HG03575 (cell line): ENCODE data around the gene ANO4.

ENCODE experiments used
- ATAC-seq: cut with Tn5 transposase; IDR thresholded peaks from one replicate; pipeline ENCODE4 v1.9.1; 2021; ENCODE audit not compliant: unreplicated experiment, insufficient number of reproducible peaks, low FRiP score; ENCODE audit errors: extremely low read depth

ANO4 gene

DNA sequence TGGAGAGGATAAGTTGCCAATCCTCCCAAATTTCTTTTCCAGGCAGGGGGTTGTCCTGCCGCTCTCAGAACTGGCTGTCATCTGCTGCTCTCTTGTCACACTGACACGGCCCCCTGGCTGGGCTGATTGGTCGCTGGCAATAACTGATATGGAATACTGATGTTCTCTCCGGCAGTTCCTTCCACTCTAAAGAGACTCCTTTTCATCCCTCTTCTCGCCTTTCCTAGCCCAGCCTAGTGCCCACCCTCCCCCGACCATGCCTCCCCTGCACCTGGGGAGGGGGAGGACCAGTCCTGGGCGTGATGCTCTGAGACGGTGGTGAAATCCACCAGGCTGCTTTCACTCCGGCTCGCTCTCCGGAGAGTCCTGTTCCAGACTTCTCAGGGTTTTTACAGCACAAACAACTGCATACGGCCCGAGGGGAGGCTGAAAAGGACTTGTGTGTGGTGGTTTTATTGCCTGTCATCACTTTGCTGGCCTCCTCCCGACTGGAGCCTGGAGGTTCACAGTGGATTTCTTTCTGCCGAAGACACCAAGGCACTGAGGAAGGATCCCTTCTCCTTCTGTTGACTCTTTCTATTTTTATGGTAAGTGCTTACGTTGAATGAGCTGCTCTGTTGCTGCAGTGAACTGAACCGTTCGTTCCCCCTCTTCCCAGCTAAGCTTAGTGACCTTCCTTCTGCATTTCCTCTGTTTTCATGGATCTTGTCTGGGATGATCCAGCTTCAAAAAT, at the start of gene ANO4:
TSS of gene ANO4 (plus strand) at position 336 of the 733 bp plus-strand sequence. CDS start 107,010 bp downstream, outside the sequence.
- ATAC-seq: no peak

DNA sequence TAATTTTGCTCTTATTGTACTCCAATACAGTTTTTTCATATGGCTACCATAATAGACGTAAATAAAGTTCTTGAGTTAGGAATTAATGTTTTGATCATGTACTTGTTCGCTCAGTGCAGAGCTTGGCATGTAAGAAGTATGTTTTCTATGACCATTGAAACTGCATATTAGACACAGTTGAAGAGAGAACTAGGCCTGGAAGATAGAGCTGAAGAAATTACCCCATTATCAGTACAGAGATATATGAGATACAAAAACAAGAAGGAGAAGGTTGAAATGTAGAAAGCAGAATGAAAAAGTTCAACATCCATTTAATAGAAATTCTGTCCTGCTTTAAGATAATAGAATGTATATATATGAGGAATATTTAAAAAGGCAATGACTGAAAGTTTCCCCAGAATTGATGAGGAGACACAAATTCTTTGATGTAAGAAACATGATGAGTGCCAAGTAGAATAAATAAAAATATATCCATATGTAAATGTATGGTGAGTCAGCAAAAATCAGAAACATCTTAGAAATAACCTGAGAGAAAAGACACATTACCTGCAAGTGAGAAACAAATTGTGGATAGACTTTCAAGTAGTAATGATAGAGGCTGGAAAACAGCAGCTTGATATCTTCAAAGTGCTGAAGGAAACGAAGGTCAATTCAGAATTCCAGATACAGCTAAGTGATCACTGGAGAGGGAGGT, 49.1 kb upstream of the ANO4 start:
- no peak for ATAC-seq

DNA sequence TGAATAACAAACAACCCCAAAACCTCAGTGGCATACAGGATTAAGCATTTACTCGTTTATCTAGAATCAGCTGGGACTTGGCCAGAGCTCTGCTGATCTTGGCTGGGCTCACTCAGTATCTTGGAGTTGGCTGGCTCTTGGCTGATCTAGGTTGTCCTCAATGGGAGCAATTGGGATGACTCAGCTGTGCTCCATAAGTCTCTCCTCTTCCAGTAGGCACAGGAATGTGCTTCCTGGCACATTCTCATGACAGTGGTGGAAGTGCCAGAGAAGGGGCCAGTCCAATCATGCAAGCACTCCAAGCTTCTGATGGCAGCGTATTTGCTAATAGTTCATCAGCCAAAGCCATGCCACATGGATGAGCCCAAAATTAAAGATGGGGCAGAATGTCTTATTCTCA, 41.7 kb upstream of the ANO4 start:
- ATAC-seq: no peak

DNA sequence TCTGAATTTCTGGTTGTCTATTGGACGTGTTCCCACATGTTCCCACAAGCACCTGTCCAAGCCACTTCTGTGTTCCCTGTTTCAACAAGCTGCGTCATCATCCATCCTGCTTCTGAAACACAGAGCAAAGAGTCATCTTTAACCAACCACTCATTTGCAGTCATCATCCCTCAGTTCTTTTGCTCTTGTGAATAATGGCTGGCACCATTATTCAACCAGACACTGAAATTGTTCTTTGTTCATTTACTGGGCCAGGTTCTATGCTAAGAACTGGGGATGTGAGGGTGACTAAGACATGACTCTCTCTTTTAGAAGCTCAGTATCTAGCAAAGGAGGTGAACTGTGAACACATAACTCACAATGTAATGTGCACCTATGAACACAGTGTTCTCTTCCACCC, 40.7 kb upstream of the ANO4 start:
- ATAC-seq: no peak

DNA sequence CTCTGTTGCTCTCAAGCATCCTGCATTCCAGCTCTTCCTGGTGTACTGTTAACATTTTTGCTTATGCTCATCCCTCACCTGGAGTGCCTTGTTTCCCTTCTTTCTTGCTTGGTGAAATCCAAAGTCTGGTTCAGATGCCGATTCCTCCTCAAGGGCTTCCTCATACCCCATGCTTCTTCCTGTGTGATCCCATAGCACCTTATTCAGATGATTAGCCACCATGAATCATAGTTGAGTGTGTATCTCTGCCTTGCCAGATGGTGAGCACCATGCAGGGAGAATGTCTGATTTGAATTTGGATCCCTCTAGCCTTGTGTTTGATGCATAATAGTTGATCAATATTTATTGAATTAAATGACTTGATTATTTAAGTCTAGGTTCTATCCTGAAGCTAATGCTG, 39.4 kb upstream of the ANO4 start:
- no peak for ATAC-seq

DNA sequence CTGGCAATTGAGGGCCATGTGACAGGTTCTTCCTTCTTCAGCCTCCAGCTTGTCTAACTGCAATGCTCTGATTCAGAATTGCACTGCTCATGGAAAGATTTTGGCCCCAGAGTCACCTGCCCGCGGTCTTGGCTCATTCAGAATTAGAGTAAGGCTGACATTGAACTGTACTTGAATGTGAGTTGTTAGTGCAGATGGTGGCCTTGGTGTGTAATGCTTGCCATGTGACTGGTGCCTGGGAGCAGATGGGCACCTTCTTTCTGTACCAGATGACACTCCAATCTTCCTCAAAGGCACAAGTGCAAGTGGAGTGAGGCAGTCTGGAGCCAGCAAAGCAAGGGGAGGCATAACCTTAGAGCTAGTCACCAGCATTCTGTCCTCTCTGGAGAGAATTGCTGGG, 36.5 kb upstream of the ANO4 start:
- no peak for ATAC-seq

DNA sequence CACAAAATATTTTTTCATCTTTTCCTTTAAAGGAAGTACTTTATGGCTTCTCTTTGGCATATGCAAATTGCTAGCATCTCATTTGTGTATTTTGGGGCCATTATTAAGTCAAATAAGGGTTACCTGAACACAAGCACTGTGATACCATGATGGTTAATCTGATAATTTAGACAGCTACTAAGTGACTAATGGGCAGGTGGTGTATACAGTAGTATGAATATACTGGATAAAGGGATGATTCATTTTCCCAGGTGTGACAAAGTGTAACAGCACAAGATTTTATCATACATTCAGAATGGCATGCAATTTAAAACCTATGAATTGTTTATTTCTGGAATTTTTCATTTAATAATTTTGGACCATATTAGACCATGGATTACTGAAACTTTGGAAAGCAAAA, 27.2 kb upstream of the ANO4 start:
- ATAC-seq: no peak

DNA sequence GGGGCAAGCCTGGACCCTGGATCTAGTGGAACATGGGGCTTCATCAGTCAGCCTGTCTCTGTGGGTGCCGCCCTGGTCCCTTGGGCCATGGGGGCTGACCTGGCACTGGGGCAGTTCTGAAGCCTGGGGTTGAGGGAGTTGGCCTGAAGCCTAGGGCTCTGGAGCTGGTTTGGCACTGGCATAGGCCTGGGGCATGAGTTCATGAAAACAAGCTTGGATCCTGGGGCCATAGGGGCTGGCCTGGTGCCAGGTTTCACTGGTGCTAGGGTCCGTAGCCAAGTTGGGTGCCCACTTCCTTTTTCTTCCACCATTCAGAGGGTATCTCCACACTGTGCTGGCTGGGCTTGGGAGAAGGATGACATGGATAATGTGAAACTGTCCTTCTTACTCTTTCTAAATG, 26.6 kb upstream of the ANO4 start:
- ATAC-seq: no peak

DNA sequence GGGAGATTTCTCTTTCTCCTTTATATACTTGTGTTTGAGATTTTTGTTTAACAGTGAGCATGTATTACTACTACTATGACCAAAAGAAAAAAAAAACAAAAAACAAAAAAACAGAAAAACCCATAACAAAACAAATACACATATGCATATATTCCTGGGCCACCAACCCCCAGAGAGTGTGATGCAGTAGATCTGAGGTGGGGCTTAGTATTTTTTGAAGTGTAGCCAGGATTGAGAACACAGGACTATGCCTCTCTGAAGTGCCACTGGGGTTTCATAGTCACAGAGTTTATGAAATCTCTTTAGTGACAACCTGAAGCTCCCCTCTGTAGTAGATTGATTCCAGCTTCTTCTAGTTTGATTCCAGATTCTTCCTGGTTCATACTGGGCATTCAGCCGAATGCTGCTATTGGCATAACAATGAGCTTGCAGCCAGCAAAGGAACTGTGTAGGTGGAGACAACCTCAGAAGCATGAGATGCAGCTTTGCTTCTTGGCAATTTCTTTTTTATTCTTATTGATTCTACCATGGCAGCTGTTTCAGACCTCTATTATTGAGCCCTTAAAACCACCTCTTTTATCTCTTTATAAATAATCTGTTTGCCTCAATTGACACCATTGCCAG, 15.5 kb upstream of the ANO4 start:
- ATAC-seq: no peak

DNA sequence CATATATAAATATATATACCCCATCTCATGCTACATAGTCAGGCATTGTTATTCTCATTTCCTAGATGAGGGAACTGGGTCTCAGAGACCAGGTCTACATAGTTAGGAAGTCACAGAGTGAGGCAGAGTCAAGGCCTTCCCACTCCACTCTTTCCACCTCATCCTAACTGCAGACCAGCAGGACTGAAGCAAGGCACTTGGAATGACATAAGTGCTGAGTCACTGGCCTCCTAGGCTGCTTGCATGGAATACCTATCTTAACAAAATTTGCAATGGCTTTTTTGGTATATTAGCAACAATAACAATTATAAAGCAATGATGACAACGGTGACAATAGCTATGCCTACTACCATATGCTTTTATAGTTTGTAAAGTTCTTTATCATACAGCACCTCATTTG, 5.4 kb upstream of the ANO4 start:
- ATAC-seq: no peak

DNA sequence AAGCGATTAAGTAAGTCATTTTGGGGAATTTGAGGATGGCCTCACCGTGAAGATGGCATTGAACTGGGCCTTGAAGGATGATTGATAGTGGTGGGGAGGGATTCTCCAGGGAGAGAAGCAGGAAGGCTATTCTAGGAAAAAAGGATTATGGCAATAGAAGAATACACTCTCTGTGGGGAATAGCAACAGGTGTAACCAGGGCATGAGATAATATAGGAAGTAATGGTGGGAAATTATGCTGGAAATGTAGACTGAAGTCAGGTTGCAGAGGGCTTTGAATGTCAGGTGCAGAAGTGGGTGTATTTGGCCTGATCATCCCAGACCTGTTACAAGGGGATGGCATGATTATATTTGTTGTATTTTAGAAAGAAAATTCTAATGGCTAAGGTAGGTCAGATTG, 4.6 kb upstream of the ANO4 start:
- no peak for ATAC-seq

DNA sequence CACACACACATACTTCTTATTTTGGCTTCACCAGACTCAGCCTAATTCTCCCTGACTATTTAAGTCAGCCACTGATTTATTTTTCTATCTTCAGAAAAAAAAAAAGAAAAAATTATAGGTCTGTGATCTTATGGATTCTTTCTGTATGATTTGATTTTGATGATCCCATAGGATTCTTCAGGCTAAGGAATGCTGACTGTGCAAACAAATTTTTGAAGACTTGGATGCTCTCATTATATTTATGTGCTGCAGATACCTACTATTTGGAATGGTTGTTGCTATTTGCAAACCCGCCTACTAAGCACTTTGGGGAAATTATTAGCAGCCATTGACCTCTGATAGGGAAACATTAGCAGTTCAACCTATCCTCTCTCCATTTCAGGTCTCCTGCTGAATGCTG, 4.0 kb upstream of the ANO4 start:
- ATAC-seq: no peak

DNA sequence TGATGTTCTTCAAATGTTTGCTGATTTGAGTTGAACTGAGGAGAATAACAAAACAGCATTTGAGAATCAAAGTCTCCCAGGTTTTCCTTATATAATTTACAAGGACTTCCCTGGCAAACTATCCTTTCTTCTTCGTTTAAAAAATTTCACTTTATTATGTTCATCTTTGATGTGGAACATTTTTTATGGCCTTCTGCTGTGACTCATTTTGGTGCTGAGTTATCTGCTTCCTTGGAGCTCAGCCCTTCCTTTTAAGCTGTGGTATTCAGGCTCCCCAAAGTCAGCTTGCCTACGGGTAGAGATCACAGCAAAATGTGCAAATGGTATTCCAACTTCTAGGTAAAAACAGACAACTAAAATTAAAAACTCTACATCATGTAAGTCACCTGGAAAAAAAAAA, 1.4 kb upstream of the ANO4 start:
- no peak for ATAC-seq

DNA sequence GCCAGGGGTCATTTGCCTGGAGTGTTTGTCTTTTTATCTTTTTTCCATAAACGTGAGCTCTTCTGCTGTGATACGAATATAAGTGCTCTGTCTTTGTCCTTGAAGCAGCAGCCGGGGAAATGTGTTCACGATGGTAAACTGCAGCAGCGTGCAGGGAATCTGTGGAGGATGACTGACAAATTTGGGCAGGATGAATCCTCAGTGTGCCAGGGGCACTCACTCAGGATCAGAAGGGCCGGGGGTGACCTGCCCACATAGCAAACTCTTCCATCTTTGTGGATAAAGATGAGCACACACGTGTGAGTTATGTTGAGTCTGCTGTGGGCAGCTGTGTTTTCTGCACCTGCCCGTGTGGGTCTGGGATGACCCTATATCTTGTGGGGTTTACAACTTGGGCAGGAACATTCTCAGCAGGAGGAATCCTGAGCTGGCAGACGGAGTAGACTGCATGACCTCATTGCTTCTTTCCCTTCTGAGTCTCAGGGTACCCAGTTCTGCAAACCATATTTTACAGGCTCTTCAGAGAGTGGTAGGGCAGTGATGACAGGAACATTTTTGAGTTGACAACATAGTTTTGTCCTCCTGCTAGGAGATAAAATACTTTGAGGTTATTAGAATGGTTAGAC, 711 bp downstream of the ANO4 start:
- no peak for ATAC-seq

DNA sequence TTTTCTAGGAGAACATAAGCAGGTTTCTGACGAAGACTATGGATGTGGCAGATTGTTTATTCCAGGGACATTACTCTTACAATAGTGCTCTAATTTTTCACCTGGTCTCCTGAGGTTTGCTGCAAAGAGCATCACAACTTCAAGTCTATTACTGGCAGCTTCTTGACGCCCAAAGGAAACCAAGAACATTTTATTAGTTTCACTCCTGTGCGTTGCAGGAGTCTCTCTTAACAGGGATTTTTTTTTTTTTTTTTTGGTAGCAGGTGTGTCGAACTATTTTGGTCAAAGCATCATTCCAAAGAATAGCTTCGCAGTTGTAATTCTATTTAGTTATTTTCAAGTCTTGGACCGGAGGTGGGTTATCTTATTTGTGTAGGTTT, 1.2 kb downstream of the ANO4 start:
- no peak for ATAC-seq

DNA sequence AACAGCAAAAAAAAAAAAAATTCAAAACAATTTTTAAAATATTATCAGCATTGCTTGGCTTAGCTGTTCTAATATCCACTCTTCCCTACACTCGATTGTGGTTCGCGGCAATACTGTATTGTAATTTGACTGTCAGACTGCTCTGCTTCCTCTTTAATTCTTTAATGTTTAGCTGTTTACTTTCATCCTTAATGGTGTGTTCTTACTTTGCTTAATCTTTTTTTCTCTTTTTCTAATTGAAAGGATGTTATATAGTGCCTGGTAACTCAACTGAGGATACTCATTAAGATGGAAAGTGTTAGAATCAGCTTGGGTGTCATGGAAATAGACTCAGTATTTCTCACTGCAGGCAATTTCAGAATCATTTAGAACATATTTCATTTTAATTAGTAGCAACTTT, 2.0 kb downstream of the ANO4 start:
- ATAC-seq: no peak

DNA sequence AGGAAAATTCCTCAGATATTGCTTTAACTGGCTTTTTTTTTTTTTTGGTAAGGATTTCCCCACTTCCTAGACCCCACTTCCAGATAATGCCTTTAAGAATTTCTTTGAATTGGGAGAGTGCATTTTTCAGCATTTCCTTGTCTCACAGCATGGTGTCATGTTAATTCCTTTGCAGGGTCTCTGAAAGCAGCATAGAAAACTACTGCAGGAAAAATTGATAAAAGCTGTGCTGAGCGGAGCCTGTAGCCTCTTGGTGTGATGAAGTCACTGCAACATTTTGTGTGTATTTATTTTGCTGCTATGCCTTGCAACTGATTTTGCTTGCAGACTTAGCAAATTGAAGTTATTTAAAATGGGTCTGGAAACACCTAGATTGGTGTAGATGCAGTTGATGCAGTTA, 2.7 kb downstream of the ANO4 start:
- ATAC-seq: no peak

DNA sequence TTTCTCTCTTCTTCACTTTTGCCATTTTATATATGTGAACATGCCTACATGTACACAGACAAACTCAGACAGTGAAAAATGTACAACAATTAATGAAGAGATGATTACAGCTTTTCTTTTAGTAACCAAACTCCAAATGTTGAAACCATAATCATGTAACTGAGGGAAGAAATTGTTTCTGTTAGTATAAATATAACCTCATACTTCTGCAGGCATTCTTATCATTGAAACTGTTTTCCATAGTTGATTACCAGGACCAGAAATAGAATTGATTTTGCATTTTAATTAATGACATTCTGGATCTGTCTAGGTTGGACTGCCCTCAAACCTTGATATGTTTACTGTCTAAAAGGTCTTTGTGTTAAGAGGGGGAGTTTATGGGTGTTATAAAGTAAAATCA, 3.2 kb downstream of the ANO4 start:
- no peak for ATAC-seq

DNA sequence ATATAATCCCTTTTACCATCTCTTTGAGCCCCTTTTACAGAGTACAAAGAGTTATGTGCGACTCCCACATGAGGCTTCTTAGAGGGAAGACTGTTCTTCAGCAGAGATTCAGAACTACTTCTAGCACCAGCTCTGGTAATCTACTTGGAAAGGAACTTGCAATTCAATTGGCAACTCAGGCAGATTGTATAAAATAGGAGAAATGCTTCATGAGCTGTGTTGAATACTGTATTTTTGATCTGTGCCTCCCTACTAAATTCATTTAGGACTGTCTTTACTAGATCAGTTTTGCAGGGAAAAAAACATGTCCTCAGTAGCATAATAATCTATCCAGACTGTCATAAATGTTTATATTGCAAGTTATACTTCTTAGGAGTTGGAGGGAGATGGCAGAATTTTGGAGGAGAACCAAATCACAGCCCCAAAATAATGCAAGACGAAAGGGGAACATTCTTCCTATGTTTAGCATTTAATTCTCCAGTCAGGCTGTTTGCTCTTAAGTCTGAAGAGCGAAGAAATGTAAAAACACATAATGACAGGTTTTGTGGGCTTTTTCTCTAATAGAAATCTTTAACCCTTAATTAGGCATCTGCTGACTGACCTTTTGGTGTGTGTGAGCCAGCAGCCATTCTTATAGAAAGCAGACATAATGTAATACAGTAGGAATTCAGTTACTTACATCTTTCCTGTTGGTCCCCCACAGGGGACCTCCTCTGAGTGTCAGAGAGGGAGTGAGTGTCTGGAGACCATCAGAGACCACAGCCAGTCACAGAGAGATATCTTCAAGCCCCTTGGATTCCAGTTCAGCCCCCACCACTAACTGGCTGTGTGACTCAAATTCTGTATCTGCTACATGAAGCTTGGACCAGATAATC, 3.9 kb downstream of the ANO4 start:
- ATAC-seq: no peak
